Measurements from ENCODE around the gene AKAP6.

- TF ChIP-seq CTCF (IDR thresholded peaks at IDR 0.05; ENCODE audit: low read length), result peak; percentile 59
- TF ChIP-seq EZH2 (IDR thresholded peaks at IDR 0.05; ENCODE audit: borderline replicate concordance, low read length), result no peak
Observed at GRCh38 chr14:32710731-32711680, 381.9 kb downstream of the AKAP6 start.
